Caco-2 (cell line): Measurements from ENCODE around the gene DSG4. TPM values are rescaled to one million over a fixed set of nuclear protein-coding genes. Genes with fewer than 3 reads are reported as not detected.

ENCODE experiments used
- BruUV-seq: library from RNA; stranded (reverse); fragments of 400-500 nt; replicated peaks from 2 replicates; lab custom pipeline; 2021; lab: Mats Ljungman, UMichigan
- CTCF ChIA-PET: fragments of 300-600 bp; sonication (Branson Sonifier 250); formaldehyde crosslinking; loops from one replicate; lab custom pipeline; 2022; ENCODE audit warnings: antibody characterized with exemption; lab: Charles Lee
- POLR2A ChIA-PET: fragments of 300-600 bp; sonication (Branson Sonifier 250); formaldehyde crosslinking; loops from one replicate; lab custom pipeline; 2022; ENCODE audit warnings: antibody characterized with exemption; lab: Charles Lee
- DNase-seq, 2 experiments: peaks; one replicate each; pipeline versions ENCODE4 v3.0.0 to v3.0.0-alpha.2; 2020 to 2022
- H3K27me3 ChIP-seq: replicated peaks from 2 replicates; pipeline ENCODE4 v1.6.0; 2011; ENCODE audit warnings: low read length; ENCODE audit not compliant: control insufficient read depth, insufficient read depth
- H3K36me3 ChIP-seq: 2 replicates; pipeline ENCODE4 v1.5.1; 2011; ENCODE audit warnings: low read length; ENCODE audit not compliant: control insufficient read depth, insufficient read depth
- H3K4me1 ChIP-seq: fragments of 250-450 bp; sonication (Bioruptor Pico); 2 replicates; pipeline ENCODE4 v1.5.1; 2020; ENCODE audit warnings: mild to moderate bottlenecking
- H3K4me3 ChIP-seq: 2 replicates; pipeline ENCODE4 v1.5.1; 2011; ENCODE audit warnings: low read depth, mild to moderate bottlenecking, control low read depth, low read length
- H3K9me3 ChIP-seq: fragments of 250-450 bp; sonication (Bioruptor Pico); 2 replicates; pipeline ENCODE4 v1.5.1; 2020; ENCODE audit warnings: mild to moderate bottlenecking, moderate library complexity
- H3K27ac Mint-ChIP-seq: one replicate; pipeline ENCODE4 v1.8.0; 2022; ENCODE audit warnings: mixed read lengths; ENCODE audit not compliant: unreplicated experiment
- H3K27me3 Mint-ChIP-seq: one replicate; pipeline ENCODE4 v1.8.0; 2022; ENCODE audit warnings: mixed read lengths; ENCODE audit not compliant: insufficient read depth, unreplicated experiment
- H3K36me3 Mint-ChIP-seq: one replicate; pipeline ENCODE4 v1.8.0; 2022; ENCODE audit warnings: mild to moderate bottlenecking, mixed read lengths; ENCODE audit not compliant: insufficient read depth, unreplicated experiment
- H3K4me1 Mint-ChIP-seq: one replicate; pipeline ENCODE4 v1.8.0; 2022; ENCODE audit warnings: low read depth, mixed read lengths; ENCODE audit not compliant: unreplicated experiment
- H3K4me3 Mint-ChIP-seq: one replicate; pipeline ENCODE4 v1.8.0; 2022; ENCODE audit warnings: mild to moderate bottlenecking, moderate library complexity, mixed read lengths; ENCODE audit not compliant: unreplicated experiment
- H3K9me3 Mint-ChIP-seq: one replicate; pipeline ENCODE4 v1.8.0; 2022; ENCODE audit warnings: mixed read lengths; ENCODE audit not compliant: unreplicated experiment
- CTCF ChIP-seq, 2 experiments: fragments of 200-600 bp in 1 of 2; IDR thresholded peaks; 1 replicate in 1 of 2; 2 replicates in 1 of 2; pipeline versions ENCODE4 v1.5.1 to v1.8.0; 2011 to 2022; ENCODE audit warnings: antibody characterized with exemption in 1 of 2, control low read depth in 1 of 2, inconsistent platforms in 1 of 2, low read depth in 1 of 2, low read length in 1 of 2, mild to moderate bottlenecking in 1 of 2, moderate library complexity in 1 of 2; ENCODE audit not compliant: insufficient read depth in 1 of 2, severe bottlenecking in 1 of 2, unreplicated experiment in 1 of 2
- intact Hi-C: fragments of 100-400 bp; cut with micrococcal nuclease; formaldehyde crosslinking; loops from one replicate; pipeline ENCODE4 v1.10.0; 2022; ENCODE audit not compliant: unreplicated experiment
- total RNA-seq: library from RNA; stranded (reverse); gene quantifications from 2 replicates; pipeline ENCODE4 v1.2.3, GENCODE V29; 2022

DSG4 gene
- total RNA-seq, 1 experiment from 2014 or later, result not detected

- H3K36me3 ChIP-seq, result no peaks in the 10 kb centered on the region
- no peaks in the 10 kb centered on the region for H3K27me3 ChIP-seq
- H3K27ac Mint-ChIP-seq, result peak overlapping the region; percentile 58
- H3K9me3 Mint-ChIP-seq, result no peaks in the 10 kb centered on the region
- H3K9me3 ChIP-seq, result no peaks in the 10 kb centered on the region
- no peak overlapping the region for H3K4me3 ChIP-seq
- POLR2A ChIA-PET, result no interaction called here
- no peaks in the 10 kb centered on the region for H3K27me3 Mint-ChIP-seq
- CTCF ChIA-PET, result no interaction called here
- H3K4me1 ChIP-seq, result peaks cover 22% of the 10 kb centered on the region
- TF ChIP-seq CTCF (IDR thresholded peaks at IDR 0.05; ENCODE audit: insufficient read depth in 1 of 2, low read depth in 1 of 2, low read length in 1 of 2, severe bottlenecking in 1 of 2, unreplicated experiment in 1 of 2), result no peak
- H3K4me3 Mint-ChIP-seq, result no peak overlapping the region
- BruUV-seq, result no TSS peak
- DNase-seq, result peak; percentile 13 to 44
- peaks cover 16% of the 10 kb centered on the region for H3K4me1 Mint-ChIP-seq
- intact Hi-C loops, result loop anchor here (5.0 kb wide), 1 partner anchor 130 kb away; no protein-coding TSS in a partner anchor
- no peaks in the 10 kb centered on the region for H3K36me3 Mint-ChIP-seq
These were observed 20.4 kb downstream of the DSG4 start for GRCh38 chr18:31396796-31397612.

- H3K4me3 Mint-ChIP-seq, result no peak overlapping the region
- peaks cover 16% of the 10 kb centered on the region for H3K4me1 Mint-ChIP-seq
- H3K27ac Mint-ChIP-seq, result no peak overlapping the region
- H3K4me1 ChIP-seq, result peaks cover 24% of the 10 kb centered on the region
- H3K9me3 ChIP-seq, result no peaks in the 10 kb centered on the region
- H3K36me3 Mint-ChIP-seq, result no peaks in the 10 kb centered on the region
- H3K4me3 ChIP-seq, result no peak overlapping the region
- no peaks in the 10 kb centered on the region for H3K9me3 Mint-ChIP-seq
- H3K27me3 Mint-ChIP-seq, result no peaks in the 10 kb centered on the region
- TF ChIP-seq CTCF (IDR thresholded peaks at IDR 0.05; ENCODE audit: insufficient read depth in 1 of 2, low read depth in 1 of 2, low read length in 1 of 2, severe bottlenecking in 1 of 2, unreplicated experiment in 1 of 2), result no peak
- H3K36me3 ChIP-seq, result no peaks in the 10 kb centered on the region
- no peak for DNase-seq
- ChIA-PET CTCF (no interaction called here), POLR2A (no interaction called here)
- intact Hi-C loops, result loop anchor here (5.0 kb wide), 1 partner anchor 131 kb away; no protein-coding TSS in a partner anchor
- no TSS peak for BruUV-seq
- no peaks in the 10 kb centered on the region for H3K27me3 ChIP-seq
These were observed 21.6 kb downstream of the DSG4 start for GRCh38 chr18:31398191-31398590.

GRCh38 chr18:31399306-31400032 is 22.9 kb downstream of the DSG4 start:
- intact Hi-C loops, result loop anchor here (5.0 to 10.0 kb wide), 2 partner anchors 132 to 195 kb away; no protein-coding TSS in a partner anchor
- peak; percentile 16 to 31 for DNase-seq
- H3K4me1 Mint-ChIP-seq, result peaks cover 16% of the 10 kb centered on the region
- H3K36me3 Mint-ChIP-seq, result no peaks in the 10 kb centered on the region
- no peaks in the 10 kb centered on the region for H3K36me3 ChIP-seq
- no peak for TF ChIP-seq CTCF (IDR thresholded peaks at IDR 0.05; ENCODE audit: insufficient read depth in 1 of 2, low read depth in 1 of 2, low read length in 1 of 2, severe bottlenecking in 1 of 2, unreplicated experiment in 1 of 2)
- H3K27ac Mint-ChIP-seq, result peak overlapping the region; percentile 48
- no peak overlapping the region for H3K4me3 Mint-ChIP-seq
- BruUV-seq, result no TSS peak
- no peaks in the 10 kb centered on the region for H3K27me3 ChIP-seq
- POLR2A ChIA-PET, result no interaction called here
- H3K9me3 Mint-ChIP-seq, result no peaks in the 10 kb centered on the region
- no peaks in the 10 kb centered on the region for H3K9me3 ChIP-seq
- no peaks in the 10 kb centered on the region for H3K27me3 Mint-ChIP-seq
- H3K4me1 ChIP-seq, result peaks cover 24% of the 10 kb centered on the region
- no peak overlapping the region for H3K4me3 ChIP-seq
- CTCF ChIA-PET, result no interaction called here
